Endothelial cell of umbilical vein (primary cell): Measurements from ENCODE around the gene SPINDOC. TPM values are rescaled to one million over a fixed set of nuclear protein-coding genes. Genes with fewer than 3 reads are reported as not detected.

ENCODE experiments used
- BruUV-seq: library from RNA; stranded (reverse); fragments of 400-500 nt; replicated peaks from 2 replicates; lab custom pipeline; 2021; lab: Mats Ljungman, UMichigan
- CTCF ChIA-PET: fragments of 300-600, 350-600 bp; sonication (Branson Sonifier 250); formaldehyde crosslinking; loops from one replicate; lab custom pipeline; 2021; ENCODE audit warnings: antibody characterized with exemption, inconsistent platforms; lab: Charles Lee
- POLR2A ChIA-PET: fragments of 300-600, 350-600 bp; sonication (Branson Sonifier 250); formaldehyde crosslinking; loops from one replicate; lab custom pipeline; 2021; ENCODE audit warnings: antibody characterized with exemption, inconsistent platforms; lab: Charles Lee
- DNase-seq: peaks from one replicate; pipeline ENCODE4 v3.0.0-alpha.2; 2011; ENCODE audit warnings: low read depth, low spot score
- FAIRE-seq: peaks from 2 replicates; lab custom pipeline; 2011; peaks lifted over from hg19 to GRCh38; lab: Jason Lieb, UNC
- H2AFZ ChIP-seq: 2 replicates; pipeline ENCODE4 v1.6.0; 2012; ENCODE audit warnings: low read depth, low read length, control low read depth, inconsistent platforms
- H3K27ac ChIP-seq: 2 replicates; pipeline ENCODE4 v1.5.1; 2011; ENCODE audit warnings: low read depth, mild to moderate bottlenecking, control low read depth, low read length, moderate library complexity; ENCODE audit not compliant: insufficient read depth
- H3K27me3 ChIP-seq, 2 experiments: 2 replicates each; pipeline versions ENCODE4 v1.6.0 to v1.6.1; 2011; ENCODE audit warnings: low read length in 2 of 2, mixed read lengths in 1 of 2; ENCODE audit not compliant: control insufficient read depth in 2 of 2, insufficient read depth in 2 of 2
- H3K36me3 ChIP-seq, 2 experiments: 2 replicates in 1 of 2; 3 replicates in 1 of 2; pipeline ENCODE4 v1.5.1; 2011; ENCODE audit warnings: low read length in 2 of 2, mild to moderate bottlenecking in 1 of 2, moderate library complexity in 1 of 2; ENCODE audit not compliant: control insufficient read depth in 2 of 2, insufficient read depth in 2 of 2; ENCODE audit errors: extremely low read depth in 1 of 2
- H3K4me1 ChIP-seq: 3 replicates; pipeline ENCODE4 v1.5.1; 2011; ENCODE audit warnings: mild to moderate bottlenecking, low read length; ENCODE audit not compliant: control insufficient read depth, insufficient read depth; ENCODE audit errors: extremely low read depth
- H3K4me2 ChIP-seq: 2 replicates; pipeline ENCODE4 v1.6.1; 2011; ENCODE audit warnings: low read length, control low read depth, mixed read lengths; ENCODE audit not compliant: insufficient read depth
- H3K4me3 ChIP-seq, 3 experiments: fragments of 200-600 bp in 1 of 3; sonication (generic), shearing (Covaris generic) in 1 of 3; replicated peaks in 1 of 3; 2 replicates each; pipeline ENCODE4 v1.5.1; 2011 to 2016; ENCODE audit warnings: control low read depth in 3 of 3, low read length in 3 of 3, mild to moderate bottlenecking in 2 of 3, inconsistent platforms in 1 of 3, low read depth in 1 of 3, moderate library complexity in 1 of 3; ENCODE audit not compliant: insufficient read depth in 1 of 3
- H3K79me2 ChIP-seq: 2 replicates; pipeline ENCODE4 v1.6.0; 2012; ENCODE audit warnings: low read length, inconsistent platforms; ENCODE audit not compliant: control insufficient read depth, insufficient read depth
- H3K9ac ChIP-seq: replicated peaks from 2 replicates; pipeline ENCODE3; 2011; ENCODE audit warnings: low read length, control low read depth; ENCODE audit not compliant: insufficient read depth; ENCODE audit errors: extremely low read depth
- H3K9me1 ChIP-seq: replicated peaks from 3 replicates; pipeline ENCODE4 v1.6.0; 2011; ENCODE audit warnings: mild to moderate bottlenecking, low read length; ENCODE audit not compliant: control insufficient read depth, insufficient read depth; ENCODE audit errors: extremely low read depth
- H3K9me3 ChIP-seq: replicated peaks from 2 replicates; pipeline ENCODE4 v1.5.1; 2012; ENCODE audit warnings: low read length, inconsistent platforms; ENCODE audit not compliant: control insufficient read depth, insufficient read depth
- H4K20me1 ChIP-seq: replicated peaks from 2 replicates; pipeline ENCODE3; 2011; ENCODE audit warnings: mild to moderate bottlenecking, low read length; ENCODE audit not compliant: control insufficient read depth, insufficient read depth; ENCODE audit errors: extremely low read depth
- CTCF ChIP-seq, 2 donors: IDR thresholded peaks; 1 replicate in 1 of 2; 2 replicates in 1 of 2; pipeline ENCODE4 v1.5.1; 2011; ENCODE audit warnings: low read length in 2 of 2, mild to moderate bottlenecking in 2 of 2, moderate library complexity in 2 of 2, control low read depth in 1 of 2, inconsistent platforms in 1 of 2, low read depth in 1 of 2; ENCODE audit not compliant: insufficient read depth in 1 of 2; ENCODE audit errors: extremely low read depth in 1 of 2
- EZH2 ChIP-seq: IDR thresholded peaks from 2 replicates; pipeline ENCODE4 v1.6.1; 2012; ENCODE audit warnings: borderline replicate concordance, low read depth, mild to moderate bottlenecking, moderate library complexity, low read length, inconsistent platforms; ENCODE audit not compliant: severe bottlenecking
- FOS ChIP-seq: IDR thresholded peaks from 2 replicates; pipeline ENCODE4 v1.6.1; 2011; ENCODE audit warnings: mild to moderate bottlenecking, low read length, moderate library complexity, borderline replicate concordance; ENCODE audit not compliant: insufficient read depth
- GATA2 ChIP-seq: IDR thresholded peaks from 2 replicates; pipeline ENCODE4 v1.7.0; 2011; ENCODE audit warnings: low read depth, mild to moderate bottlenecking, moderate library complexity, mixed read lengths, low read length; ENCODE audit not compliant: insufficient read length, insufficient read depth
- JUN ChIP-seq: IDR thresholded peaks from 2 replicates; pipeline ENCODE4 v1.6.1; 2011; ENCODE audit warnings: borderline replicate concordance, low read depth; ENCODE audit not compliant: insufficient read length, insufficient read depth
- MYC ChIP-seq: IDR thresholded peaks from one replicate; pipeline ENCODE4 v1.6.1; 2011; ENCODE audit warnings: mild to moderate bottlenecking, low read depth, low read length
- POLR2A ChIP-seq: IDR thresholded peaks from 2 replicates; pipeline ENCODE4 v1.6.1; 2012; ENCODE audit warnings: low read depth, mild to moderate bottlenecking, control low read depth, low read length
- POLR2AphosphoS5 ChIP-seq: IDR thresholded peaks from 2 replicates; pipeline ENCODE4 v1.6.1; 2012; ENCODE audit warnings: low read depth, mild to moderate bottlenecking, control low read depth, low read length, moderate library complexity; ENCODE audit not compliant: insufficient read depth
- dilution Hi-C: fragments of 300-500 bp; cut with MboI; formaldehyde crosslinking; loops from one replicate; pipeline ENCODE4 v1.15.0; 2019; ENCODE audit warnings: low sequenced_read_pairs; ENCODE audit not compliant: extremely low pct_ligation_motif_present
- intact Hi-C: fragments of 100-400 bp; cut with micrococcal nuclease; formaldehyde crosslinking; loops from one replicate; pipeline ENCODE4 v1.10.0; 2022
- polyA plus RNA-seq, 4 experiments: library from polyadenylated mRNA; depleted of rRNA in 3 of 4; stranded (reverse) in 3 of 4; unstranded in 1 of 4; fragments of >200 nt; gene quantifications; 2 replicates each; pipeline versions ENCODE4 v1.2.1 to v1.2.3, GENCODE V29; 2011 to 2012; ENCODE audit warnings: missing spikeins in 1 of 4
- total RNA-seq: library from RNA; stranded (reverse); gene quantifications from 2 replicates; pipeline ENCODE4 v1.2.3, GENCODE V29; 2021
- TF ChIP-seq, protein P1 (sequence below): IDR thresholded peaks from 2 replicates; pipeline ENCODE4 v1.6.1; 2011; ENCODE audit not compliant: insufficient read depth, insufficient read length

The SPINDOC gene
- total and polyA plus RNA-seq, 2 donors (not counting 3 experiments of a cell fraction or from before 2014, with no cell fraction given), result 29.4 to 54.5 TPM

DNA sequence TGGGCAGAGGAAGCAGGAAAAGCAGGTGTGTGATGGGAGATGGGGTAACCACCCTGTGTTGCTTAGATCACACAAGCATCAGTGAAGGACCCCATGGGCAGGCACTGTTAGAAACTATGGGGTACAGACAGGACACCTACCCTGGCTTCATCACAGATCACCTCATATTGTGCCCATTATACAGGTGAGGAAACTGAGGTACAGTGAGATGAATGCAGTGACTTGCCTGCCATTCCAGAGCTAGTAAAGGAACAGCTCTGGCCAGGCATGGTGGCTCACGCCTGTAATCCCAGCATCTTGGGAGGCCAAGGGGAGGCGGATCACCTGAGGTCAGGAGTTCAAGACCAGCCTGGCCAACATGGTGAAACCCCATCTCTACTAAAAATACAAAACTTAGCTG lies 19.8 kb downstream of the SPINDOC start:
- CTCF ChIA-PET, result interaction anchor here (1.2 to 16.7 kb wide), 5 partner anchors 65 to 317 kb away, joined by 3 to 264 read pairs (median 5); no protein-coding TSS in a partner anchor
- Histone ChIP-seq H4K20me1 (no peaks in the 10 kb centered on the region), H2AFZ (no peak overlapping the region), H3K9ac (no peak overlapping the region), H3K27ac (no peak overlapping the region), H3K4me2 (no peak overlapping the region), H3K4me1 (peaks cover 8% of the 10 kb centered on the region), H3K36me3 (no peaks in the 10 kb centered on the region), H3K4me3 (no peak overlapping the region), H3K9me1 (no peaks in the 10 kb centered on the region), H3K79me2 (no peaks in the 10 kb centered on the region), H3K27me3 (no peaks in the 10 kb centered on the region), H3K9me3 (no peaks in the 10 kb centered on the region)
- no peak for DNase-seq
- no TSS peak for BruUV-seq
- intact Hi-C loops (no loop called here), dilution Hi-C loops (no loop called here)
- TF ChIP-seq POLR2A, result no peak
- no peak for TF ChIP-seq POLR2AphosphoS5
- TF ChIP-seq EZH2, result no peak
- no peak for TF ChIP-seq GATA2
- no peak for TF ChIP-seq MYC
- TF ChIP-seq CTCF (IDR thresholded peaks at IDR 0.05; ENCODE audit: extremely low read depth in 1 of 2, insufficient read depth in 1 of 2, low read depth in 1 of 2, low read length in 2 of 2), result no peak
- TF ChIP-seq, protein P1, sequence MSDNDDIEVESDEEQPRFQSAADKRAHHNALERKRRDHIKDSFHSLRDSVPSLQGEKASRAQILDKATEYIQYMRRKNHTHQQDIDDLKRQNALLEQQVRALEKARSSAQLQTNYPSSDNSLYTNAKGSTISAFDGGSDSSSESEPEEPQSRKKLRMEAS, result no peak
- TF ChIP-seq JUN, result no peak
- no peak for TF ChIP-seq FOS
- FAIRE-seq, result no peak
- POLR2A ChIA-PET, result no interaction called here
